ENCODE data around the gene NKAIN2. TPM values are rescaled to one million over a fixed set of nuclear protein-coding genes. Genes with fewer than 3 reads are reported as not detected.

Gene NKAIN2
- total and polyA plus RNA-seq, 8 donors = 0.02 to 0.09 TPM; not detected in 6

DNA sequence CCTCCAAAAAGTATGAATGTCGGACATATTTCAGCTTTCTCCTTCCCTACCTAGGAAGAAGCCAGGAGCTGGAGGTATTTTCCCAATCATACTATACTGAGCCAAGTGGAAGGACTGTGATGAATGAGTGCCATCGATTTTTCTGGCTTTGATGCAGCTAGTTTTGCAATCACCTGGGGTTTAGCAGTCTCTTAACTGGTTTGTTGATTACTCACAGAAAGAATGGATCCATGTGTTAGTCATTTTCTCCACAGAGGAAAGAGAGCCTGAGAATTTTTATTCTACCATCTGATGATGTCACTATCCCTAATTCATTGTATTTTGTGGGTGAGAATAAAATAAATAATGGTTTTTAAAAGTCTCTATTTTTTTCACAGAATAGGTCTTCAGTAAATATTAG is 875.7 kb downstream of the NKAIN2 start:
- no peak for ATAC-seq
- Histone ChIP-seq H3K4me3 (no peak overlapping the region), H3K4me1 (no peaks in the 10 kb centered on the region), H3K9me3 (no peaks in the 10 kb centered on the region), H3K36me3 (no peaks in the 10 kb centered on the region), H3K27ac (no peak overlapping the region), H3K27me3 (no peaks in the 10 kb centered on the region)
- TF ChIP-seq, protein P1, sequence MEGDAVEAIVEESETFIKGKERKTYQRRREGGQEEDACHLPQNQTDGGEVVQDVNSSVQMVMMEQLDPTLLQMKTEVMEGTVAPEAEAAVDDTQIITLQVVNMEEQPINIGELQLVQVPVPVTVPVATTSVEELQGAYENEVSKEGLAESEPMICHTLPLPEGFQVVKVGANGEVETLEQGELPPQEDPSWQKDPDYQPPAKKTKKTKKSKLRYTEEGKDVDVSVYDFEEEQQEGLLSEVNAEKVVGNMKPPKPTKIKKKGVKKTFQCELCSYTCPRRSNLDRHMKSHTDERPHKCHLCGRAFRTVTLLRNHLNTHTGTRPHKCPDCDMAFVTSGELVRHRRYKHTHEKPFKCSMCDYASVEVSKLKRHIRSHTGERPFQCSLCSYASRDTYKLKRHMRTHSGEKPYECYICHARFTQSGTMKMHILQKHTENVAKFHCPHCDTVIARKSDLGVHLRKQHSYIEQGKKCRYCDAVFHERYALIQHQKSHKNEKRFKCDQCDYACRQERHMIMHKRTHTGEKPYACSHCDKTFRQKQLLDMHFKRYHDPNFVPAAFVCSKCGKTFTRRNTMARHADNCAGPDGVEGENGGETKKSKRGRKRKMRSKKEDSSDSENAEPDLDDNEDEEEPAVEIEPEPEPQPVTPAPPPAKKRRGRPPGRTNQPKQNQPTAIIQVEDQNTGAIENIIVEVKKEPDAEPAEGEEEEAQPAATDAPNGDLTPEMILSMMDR (IDR thresholded peaks at IDR 0.05) = no peak
- FAIRE-seq = no peak
- intact Hi-C loops (cut with DNase I) = no loop called here
- WGBS, 2 donors = 57 to 66% methylated on average over 2 of the region's 2 CpGs
- DNase-seq = no peak

DNA sequence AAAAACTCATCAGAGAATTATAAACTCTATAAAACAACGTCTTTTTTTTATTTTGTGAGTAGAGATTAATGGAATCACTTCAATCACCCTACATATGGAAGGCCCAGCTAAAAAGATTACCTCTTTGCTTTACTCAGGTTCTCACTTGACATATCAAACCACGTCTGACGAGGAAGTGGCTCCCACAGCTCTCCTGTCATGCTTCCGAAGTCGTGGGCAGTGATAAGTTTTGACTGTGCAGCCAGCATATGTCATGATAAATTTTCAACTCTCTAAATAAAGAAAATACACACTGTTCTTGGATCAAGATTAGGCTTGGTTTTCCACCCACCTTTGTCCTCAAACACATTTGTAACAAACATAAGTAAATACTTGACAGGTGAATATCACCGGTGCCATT is 879.1 kb downstream of the NKAIN2 start:
- Histone ChIP-seq H3K36me3 (no peaks in the 10 kb centered on the region), H3K4me1 (no peaks in the 10 kb centered on the region), H3K27me3 (no peaks in the 10 kb centered on the region), H3K9me3 (no peaks in the 10 kb centered on the region), H3K4me3 (no peak overlapping the region), H3K27ac (no peak overlapping the region)
- FAIRE-seq (no peak), ATAC-seq (no peak), DNase-seq (no peak)
- TF ChIP-seq, protein P1 (IDR thresholded peaks at IDR 0.05) = no peak
- 45 to 53% methylated on average over 6 of the region's 6 CpGs for WGBS, 2 donors
- intact Hi-C loops (cut with DNase I) = no loop called here

DNA sequence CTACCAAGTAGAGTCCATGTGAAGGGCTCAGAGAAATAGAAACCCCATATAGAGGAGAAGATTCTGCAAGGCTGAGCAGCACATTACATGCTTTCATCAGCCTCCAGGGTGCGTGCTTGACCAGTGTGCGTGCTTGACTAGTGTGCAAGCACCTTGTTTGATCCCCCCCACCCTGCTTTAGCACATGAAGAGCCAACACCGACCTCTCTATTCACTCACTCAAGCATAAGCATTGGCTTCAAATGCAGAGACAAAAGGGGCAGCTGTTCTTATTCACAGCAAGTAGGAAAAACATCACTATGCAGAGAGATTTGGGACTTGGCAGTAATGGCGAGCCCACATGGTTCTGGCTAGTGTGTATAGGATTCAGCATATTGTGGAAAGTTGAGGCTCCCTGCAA is 879.8 kb downstream of the NKAIN2 start:
- TF ChIP-seq, protein P1 (IDR thresholded peaks at IDR 0.05) = no peak
- H3K4me3 ChIP-seq = no peak overlapping the region
- 45 to 57% methylated on average over 4 of the region's 4 CpGs for WGBS, 2 donors
- H3K4me1 ChIP-seq = no peaks in the 10 kb centered on the region
- intact Hi-C loops (cut with DNase I) = no loop called here
- no peak for ATAC-seq
- DNase-seq = no peak
- H3K36me3 ChIP-seq = no peaks in the 10 kb centered on the region
- no peak for FAIRE-seq
- H3K27ac ChIP-seq = no peak overlapping the region
- no peaks in the 10 kb centered on the region for H3K27me3 ChIP-seq
- H3K9me3 ChIP-seq = no peaks in the 10 kb centered on the region

DNA sequence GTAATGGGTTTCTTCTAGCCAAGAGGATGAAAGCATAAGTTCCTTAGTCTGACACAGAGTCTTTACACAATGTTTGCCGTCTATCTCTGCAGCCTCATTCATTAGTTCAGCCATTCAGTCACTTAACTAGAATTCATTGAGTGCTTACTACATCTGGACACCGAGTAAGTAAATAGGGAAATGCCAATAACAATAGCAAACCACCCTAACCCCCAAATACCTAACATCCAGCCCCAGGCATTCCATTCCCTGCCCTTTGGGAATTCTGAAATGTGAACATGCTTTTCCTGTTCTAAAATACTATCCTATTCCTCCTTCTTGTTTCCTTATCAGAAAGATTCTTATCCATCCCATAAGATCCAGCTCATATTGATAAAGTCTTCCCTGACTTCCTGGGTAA is 881.0 kb downstream of the NKAIN2 start:
- no peak overlapping the region for H3K4me3 ChIP-seq
- FAIRE-seq = no peak
- no peak for DNase-seq
- TF ChIP-seq, protein P1 (IDR thresholded peaks at IDR 0.05) = no peak
- no peaks in the 10 kb centered on the region for H3K27me3 ChIP-seq
- no peak overlapping the region for H3K27ac ChIP-seq
- no peaks in the 10 kb centered on the region for H3K4me1 ChIP-seq
- H3K9me3 ChIP-seq = no peaks in the 10 kb centered on the region
- no peaks in the 10 kb centered on the region for H3K36me3 ChIP-seq
- 52% methylated on average over 2 of the region's 2 CpGs for WGBS, 2 donors
- ATAC-seq = no peak
- intact Hi-C loops (cut with DNase I) = no loop called here

DNA sequence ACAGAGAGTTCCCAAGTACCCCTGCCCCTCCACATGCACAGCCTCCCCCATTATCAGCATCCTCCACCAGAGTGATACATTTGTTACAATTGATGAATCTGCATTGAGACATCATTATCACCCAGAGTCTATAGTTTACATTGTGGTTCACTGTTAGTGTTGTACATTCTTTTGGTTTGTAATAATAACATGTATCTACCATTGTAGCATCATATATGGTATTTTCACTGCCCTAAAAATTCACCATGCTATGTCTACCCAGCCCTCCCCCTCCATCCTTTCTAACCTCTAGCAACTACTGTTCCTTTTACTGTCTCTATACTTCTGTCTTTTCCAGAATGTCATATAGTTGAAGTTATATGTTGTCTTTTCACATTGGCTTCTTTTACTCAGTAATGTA is 884.7 kb downstream of the NKAIN2 start:
- no peaks in the 10 kb centered on the region for H3K27me3 ChIP-seq
- no peak overlapping the region for H3K4me3 ChIP-seq
- no peaks in the 10 kb centered on the region for H3K9me3 ChIP-seq
- TF ChIP-seq, protein P1 (IDR thresholded peaks at IDR 0.05) = no peak
- ATAC-seq (no peak), FAIRE-seq (no peak), DNase-seq (no peak)
- H3K27ac ChIP-seq = no peak overlapping the region
- no peaks in the 10 kb centered on the region for H3K4me1 ChIP-seq
- no peaks in the 10 kb centered on the region for H3K36me3 ChIP-seq
- intact Hi-C loops (cut with DNase I) = no loop called here
